Left hindlimb (tissue), 1 donor: Measurements from ENCODE around the gene TEX10.
A peak's percentile ranks its signal among the peaks of the same experiment; 100 is the strongest.
"Not testable (repeated sequence)": the region's sequence is repeated elsewhere in the genome, so short reads cannot be mapped to it uniquely, and the experiment has no call there.

Experiments
- DNase-seq: peaks from one replicate; pipeline ENCODE4 v3.0.0-alpha.2; 2018

The TEX10 gene

DNA sequence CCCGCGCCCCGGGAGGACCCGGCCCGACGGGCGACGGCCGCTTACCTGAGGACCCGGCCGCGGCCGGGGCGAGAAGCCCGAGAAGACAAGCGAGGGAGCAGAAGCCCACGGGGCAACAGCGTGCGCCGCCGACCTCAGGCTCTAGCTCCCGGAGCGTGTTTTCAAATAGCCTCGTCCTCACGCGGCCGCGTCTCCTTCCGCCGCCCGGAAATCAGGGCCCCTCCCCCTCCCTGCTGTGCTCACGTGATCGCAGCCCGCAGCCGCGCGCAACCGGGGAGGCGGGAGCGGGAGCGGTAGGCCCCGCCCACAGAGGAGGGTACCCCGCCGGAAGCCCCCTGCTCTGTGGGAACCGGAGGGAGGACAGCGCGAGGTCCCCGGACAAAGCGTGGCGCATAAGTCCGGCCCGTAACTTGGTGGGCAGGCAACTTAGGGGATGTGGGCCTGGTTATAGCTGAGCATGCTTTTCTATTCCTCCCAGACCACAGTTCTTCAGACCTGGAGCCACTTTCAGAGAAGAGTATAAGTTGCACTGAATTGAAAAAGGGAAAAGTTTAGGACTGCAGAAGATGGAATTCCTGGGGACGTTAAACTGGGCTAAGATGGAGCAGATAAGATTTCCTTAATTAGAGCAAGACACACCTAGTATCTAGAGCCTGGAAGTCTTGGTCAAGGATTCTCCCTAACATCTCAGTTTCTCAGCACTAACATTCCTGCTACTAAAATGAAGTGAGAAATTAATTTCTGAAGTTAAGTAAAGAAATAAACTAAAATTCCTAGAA is at the start of gene TEX10:
Gene TEX10, minus strand, starts transcription at position 216 of the 779 bp plus-strand sequence. CDS start 3,579 bp downstream, outside the sequence.
- DNase-seq, result peak; percentile 94

DNA sequence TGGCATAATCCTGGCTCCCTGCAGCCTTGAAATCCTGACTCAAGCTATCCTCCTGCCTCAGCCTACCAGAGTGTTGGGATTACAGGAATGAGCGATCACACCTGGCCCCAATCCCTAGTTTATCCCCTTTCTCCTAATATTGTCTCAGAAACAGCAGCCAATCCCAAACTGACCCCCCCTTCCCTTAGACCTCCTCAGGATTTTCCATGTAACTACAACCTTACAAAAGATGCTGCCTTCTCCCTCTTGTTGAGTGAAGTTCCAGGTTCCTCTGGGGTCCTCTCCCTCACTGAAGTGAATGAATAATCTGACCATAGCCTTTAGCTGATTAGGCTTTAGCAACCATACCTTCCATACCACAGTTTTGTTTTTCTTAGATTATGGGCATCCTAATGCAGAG is 48.3 kb upstream of the TEX10 start:
- no peak for DNase-seq

DNA sequence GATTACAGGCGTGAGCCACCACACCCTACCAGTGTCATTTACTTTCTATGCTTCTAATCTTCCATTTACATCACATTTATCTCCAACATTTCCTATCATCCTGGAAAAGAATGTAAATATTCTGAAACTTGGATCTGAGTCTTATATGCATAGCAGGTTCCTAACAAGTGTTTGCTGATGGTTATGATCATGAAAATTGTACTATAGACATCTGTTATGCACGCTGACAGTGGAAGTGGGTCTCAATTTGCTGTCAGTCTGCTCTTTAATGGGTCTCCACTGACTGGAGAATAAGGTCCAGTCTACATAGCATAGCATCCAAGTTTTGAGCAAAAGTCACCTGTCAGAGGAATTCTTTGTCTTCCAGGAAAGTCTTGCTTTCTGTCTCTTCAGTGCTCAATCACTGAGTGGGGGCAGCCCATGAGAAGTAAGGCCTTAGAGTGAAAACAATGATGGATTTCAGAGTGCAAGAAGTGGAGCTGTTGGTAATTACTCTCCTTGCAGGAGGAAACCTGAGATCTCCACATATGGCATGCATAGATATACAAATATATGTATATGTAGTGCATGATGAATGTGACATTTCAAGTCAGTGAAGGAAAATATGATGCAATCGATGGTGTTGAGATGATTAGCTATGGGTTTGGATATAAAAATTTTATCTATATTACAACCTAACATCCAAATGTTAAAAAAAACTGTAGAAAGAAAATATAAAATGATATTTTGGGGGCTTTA is 45.0 kb upstream of the TEX10 start:
- DNase-seq, result no peak

- DNase-seq, result no peak
These were observed 44.0 kb upstream of the TEX10 start for GRCh38 chr9:100396769-100397168.

DNA sequence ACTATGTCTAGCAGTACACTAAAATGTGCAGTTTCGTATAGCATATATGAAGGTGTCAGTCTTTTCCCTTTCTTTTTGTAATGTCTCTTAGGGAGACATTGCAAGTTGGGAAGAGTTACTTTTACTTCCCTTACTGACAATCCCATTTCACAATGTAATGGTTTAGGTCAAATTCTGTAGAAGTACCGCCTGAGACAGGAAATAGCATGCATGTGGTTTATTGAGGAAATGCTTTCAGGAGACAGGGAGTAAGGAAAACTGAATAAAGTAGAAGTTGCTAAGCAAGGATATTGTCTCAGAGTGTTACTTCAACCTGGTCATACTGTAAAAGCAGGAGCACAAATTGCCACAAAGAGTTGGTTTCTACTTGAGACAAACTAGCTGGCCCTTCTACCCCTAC is 42.1 kb upstream of the TEX10 start:
- DNase-seq, result no peak

GRCh38 chr9:100394032-100394695 is 41.4 kb upstream of the TEX10 start:
- no peak for DNase-seq

DNA sequence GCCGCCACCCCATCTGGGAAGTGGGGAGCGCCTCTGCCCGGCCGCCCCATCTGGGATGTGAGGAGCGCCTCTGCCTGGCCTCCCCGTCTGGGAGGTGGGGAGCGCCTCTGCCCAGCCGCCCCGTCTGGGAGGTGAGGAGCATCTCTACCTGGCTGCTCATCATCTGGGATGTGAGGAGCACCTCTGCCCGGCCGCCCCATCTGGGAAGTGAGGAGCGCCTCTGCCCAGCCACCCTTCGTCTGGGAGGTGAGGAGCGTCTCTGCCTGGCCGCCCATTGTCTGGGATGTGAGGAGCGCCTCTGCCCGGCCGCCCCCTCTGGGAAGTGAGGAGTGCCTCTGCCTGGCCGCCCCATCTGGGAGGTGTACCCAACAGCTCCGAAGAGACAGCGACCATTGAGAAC is 40.2 kb upstream of the TEX10 start:
- not testable (repeated sequence) for DNase-seq

GRCh38 chr9:100379862-100380261 is 27.1 kb upstream of the TEX10 start:
- no peak for DNase-seq

- DNase-seq, result no peak
These were observed 24.3 kb upstream of the TEX10 start for GRCh38 chr9:100377015-100377414.

DNA sequence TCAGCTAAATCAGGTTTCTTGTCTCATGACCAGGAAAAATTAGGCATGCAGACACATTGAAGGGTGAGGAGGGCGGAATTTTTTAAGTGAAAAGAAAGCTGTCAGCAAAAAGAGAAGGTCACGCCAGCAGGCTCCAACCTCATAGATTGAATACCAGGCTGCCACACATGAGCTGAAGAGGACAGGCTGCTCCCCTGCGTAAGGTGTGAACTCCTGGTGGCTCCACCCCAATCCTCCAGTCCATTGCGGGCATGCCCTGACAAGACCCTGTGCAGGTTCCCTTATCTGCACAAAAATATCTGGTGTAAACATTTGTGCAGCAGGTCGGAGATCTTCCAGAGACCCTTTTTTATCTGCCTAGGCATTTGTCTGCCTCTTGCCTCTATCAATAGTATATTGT is 22.9 kb upstream of the TEX10 start:
- no peak for DNase-seq

- no peak for DNase-seq
These were observed 19.9 kb upstream of the TEX10 start for GRCh38 chr9:100372648-100373047.

- no peak for DNase-seq
These were observed 17.5 kb upstream of the TEX10 start for GRCh38 chr9:100370064-100370723.

DNA sequence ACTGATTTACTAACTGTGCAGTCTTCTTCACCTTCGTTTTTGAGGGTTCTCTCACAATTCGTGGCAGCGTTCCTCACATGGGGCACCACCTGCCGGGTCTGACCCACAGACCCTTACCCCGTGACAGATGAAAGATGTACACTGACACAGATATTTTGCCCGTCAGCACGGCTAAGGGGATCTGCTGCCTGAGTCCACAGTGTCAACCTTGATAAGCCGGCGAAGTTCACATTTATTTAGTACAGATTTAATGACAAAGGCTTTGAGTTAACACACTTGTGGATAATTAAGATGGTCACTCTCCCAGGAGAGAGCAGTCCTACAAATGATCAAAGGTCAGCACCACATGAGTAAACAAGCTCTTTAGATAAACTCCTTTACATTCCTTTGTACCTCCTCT is 15.9 kb upstream of the TEX10 start:
- DNase-seq, result no peak

GRCh38 chr9:100366121-100366520 is 13.4 kb upstream of the TEX10 start:
- no peak for DNase-seq

- no peak for DNase-seq
These were observed 11.3 kb upstream of the TEX10 start for GRCh38 chr9:100364013-100364412.

DNA sequence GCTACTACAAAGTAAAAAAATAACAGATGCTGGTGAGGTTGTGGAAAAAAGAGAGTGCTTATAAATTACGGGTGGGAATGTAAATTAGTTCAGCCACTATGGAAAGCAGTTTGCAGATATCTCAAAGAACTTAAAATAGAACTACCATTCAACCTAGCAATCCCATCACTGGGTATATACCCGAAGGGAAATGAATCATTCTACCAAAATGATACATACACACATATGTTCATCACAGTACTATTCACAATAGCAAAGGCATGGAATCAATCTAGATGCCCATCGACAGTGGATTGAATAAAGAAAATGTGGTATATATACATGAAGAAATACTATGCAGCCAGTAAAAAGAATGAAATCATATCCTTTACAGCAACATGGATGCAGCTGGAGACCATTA is 6.3 kb upstream of the TEX10 start:
- no peak for DNase-seq

GRCh38 chr9:100357501-100357900 is 4.8 kb upstream of the TEX10 start:
- DNase-seq, result no peak

DNA sequence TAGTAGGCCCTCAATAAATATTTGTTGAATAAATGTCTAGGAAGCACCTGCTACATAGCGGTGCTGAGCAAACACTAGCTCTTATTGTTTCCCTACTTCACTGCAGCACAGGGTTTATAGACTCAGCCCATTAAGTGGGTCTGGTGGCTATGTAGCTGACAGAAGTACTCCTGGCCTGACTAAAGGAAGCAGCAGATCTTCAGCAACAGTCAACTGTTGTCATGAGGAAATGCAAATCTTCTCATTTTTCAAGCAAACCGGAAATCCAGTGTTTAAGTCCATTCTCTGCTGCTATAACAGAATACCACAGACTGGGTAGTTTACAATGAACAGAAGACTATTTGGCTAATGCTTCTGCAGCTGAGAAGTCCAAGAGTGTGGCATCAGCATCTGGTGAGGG is 2.8 kb upstream of the TEX10 start:
- no peak for DNase-seq

GRCh38 chr9:100354121-100354800 is 1.5 kb upstream of the TEX10 start:
- no peak for DNase-seq

DNA sequence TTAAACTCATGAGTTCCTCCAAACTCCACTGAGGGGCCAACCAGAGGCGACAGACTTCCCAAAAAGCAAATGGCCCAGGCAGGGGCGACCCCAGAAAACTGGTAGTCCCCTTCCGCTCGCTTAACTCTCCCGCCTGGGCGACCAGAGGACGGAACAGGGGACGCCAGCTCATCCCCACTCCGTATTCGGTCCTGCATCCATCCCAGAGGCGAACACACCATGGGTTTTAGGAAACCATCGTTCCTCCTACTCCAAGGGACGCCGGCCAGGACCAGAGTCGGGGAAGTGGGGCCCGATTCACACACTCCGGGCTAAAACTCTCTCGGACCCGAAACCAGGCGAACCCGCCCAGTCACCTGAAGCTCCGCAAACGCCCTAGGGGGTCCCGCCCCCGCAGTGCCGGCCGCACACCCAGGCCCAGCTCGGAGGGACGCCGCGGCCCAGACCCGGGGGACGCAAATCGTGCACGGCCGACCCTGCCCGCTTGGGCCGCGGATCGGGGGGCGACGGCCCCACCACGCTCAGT is 478 bp downstream of the TEX10 start:
- DNase-seq, result no peak

DNA sequence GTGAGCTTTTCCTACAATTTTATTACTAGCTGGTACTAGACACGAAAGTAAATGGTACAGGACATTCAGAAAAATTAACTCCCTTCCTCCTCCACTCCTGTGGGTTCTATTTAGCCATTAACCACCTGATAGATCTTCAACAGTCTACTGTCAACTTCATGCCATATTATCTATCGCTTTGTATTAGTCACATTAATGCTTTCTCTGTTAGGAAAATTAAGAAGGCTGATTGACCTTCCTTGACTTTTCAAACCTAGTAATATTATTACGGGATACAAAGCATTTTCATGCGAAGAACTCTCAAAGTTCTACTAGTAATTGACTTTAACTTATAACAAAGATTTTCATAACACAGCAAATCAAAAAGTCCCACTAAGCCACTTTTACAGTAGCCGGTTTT is 1.2 kb downstream of the TEX10 start:
- no peak for DNase-seq

DNA sequence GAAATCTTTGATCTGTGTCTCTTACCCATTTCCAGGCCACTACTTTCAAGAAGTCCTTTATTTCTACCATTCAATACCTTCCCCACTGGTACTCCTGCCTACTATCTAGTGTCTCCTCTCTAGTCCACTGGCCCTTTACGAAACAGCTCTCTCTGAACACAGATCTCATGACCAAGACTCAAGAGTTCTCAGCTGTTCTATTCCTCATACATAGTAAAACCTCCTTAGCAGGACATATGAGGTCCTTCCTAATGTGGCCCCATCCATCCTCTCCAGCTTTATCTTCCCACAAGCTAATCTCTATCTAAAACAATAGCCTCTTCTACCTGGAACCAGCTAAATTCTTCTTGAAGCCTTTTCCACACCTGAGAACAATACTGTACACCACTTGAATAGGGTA is 2.6 kb downstream of the TEX10 start:
- DNase-seq, result no peak
